Measurements from ENCODE around the gene NTF3. TPM values are rescaled to one million over a fixed set of nuclear protein-coding genes. Genes with fewer than 3 reads are reported as not detected.

The NTF3 gene
- total RNA-seq, 1 experiment from 2014 or later, result not detected

DNA sequence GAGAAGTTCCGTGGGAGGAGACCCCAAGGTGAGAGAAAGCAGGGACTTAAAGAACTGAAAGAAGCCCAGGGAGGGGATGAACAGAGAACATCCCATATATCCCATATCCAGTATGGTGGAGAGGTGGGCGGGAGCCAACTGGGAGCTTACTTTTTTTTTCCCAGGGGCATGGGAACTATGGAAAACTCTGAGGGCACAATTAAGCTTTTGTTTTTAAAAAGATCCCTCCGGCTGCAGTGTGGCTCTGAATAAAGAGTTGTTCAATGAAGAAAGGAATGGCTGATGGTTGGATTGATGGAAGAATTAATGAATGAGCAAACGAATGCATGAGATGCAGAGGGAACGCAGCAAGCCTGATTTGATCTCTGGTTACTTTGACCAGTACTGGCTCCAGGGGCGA, 12.6 kb downstream of the NTF3 start:
- Histone ChIP-seq H3K27ac (ENCODE audit: low read length) (no peak overlapping the region), H3K4me3 (ENCODE audit: low read length) (no peak overlapping the region), H3K9me2 (replicated peaks; ENCODE audit: insufficient read depth, low read length) (no peaks in the 10 kb centered on the region), H3K9me3 (ENCODE audit: low read length) (no peaks in the 10 kb centered on the region), H3K9ac (ENCODE audit: low read length) (no peak overlapping the region), H4K20me1 (ENCODE audit: insufficient read depth, low read depth, low read length) (0 out of 2 replicates have a peak, but pooled peaks cover 4% of the 10 kb centered on the region), H3K4me2 (ENCODE audit: low read depth, low read length, poor library complexity, severe bottlenecking) (no peak overlapping the region), H3K79me2 (ENCODE audit: low read length) (no peaks in the 10 kb centered on the region), H3K36me3 (ENCODE audit: insufficient read depth, low read length) (no peaks in the 10 kb centered on the region), H2AFZ (ENCODE audit: low read length) (no peak overlapping the region), H3K27me3 (ENCODE audit: low read length) (no peaks in the 10 kb centered on the region), H3K4me1 (ENCODE audit: low read length) (peaks cover 16% of the 10 kb centered on the region)
- DNase-seq, result no peak

DNA sequence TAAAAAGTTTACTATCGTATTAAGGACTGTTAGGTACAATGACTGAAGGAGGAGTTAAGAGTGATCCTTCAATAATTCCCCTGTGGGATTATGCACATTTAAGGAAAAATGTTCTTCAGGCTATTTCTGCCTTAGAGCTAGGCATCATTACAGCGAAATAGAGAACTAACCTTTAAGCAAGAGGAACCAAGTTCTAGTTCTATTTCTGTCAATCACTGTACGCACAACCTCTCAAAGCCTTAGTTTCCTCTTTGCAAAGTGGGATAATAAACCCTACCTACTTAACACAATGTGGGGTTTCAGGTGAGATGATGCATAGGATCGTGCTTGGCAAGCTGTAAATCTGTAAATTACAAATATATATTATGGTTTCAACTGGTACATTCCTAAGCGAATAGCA, 15.4 kb downstream of the NTF3 start:
- H3K9me2 ChIP-seq (replicated peaks; ENCODE audit: insufficient read depth, low read length), result no peaks in the 10 kb centered on the region
- H3K27ac ChIP-seq (ENCODE audit: low read length), result no peak overlapping the region
- no peaks in the 10 kb centered on the region for H3K9me3 ChIP-seq (ENCODE audit: low read length)
- H3K27me3 ChIP-seq (ENCODE audit: low read length), result no peaks in the 10 kb centered on the region
- no peak overlapping the region for H3K4me2 ChIP-seq (ENCODE audit: low read depth, low read length, poor library complexity, severe bottlenecking)
- H4K20me1 ChIP-seq (ENCODE audit: insufficient read depth, low read depth, low read length), result no peaks in the 10 kb centered on the region
- H3K9ac ChIP-seq (ENCODE audit: low read length), result no peak overlapping the region
- no peaks in the 10 kb centered on the region for H3K79me2 ChIP-seq (ENCODE audit: low read length)
- no peak overlapping the region for H2AFZ ChIP-seq (ENCODE audit: low read length)
- DNase-seq, result peak; percentile 51
- H3K4me3 ChIP-seq (ENCODE audit: low read length), result no peak overlapping the region
- no peaks in the 10 kb centered on the region for H3K4me1 ChIP-seq (ENCODE audit: low read length)
- no peaks in the 10 kb centered on the region for H3K36me3 ChIP-seq (ENCODE audit: insufficient read depth, low read length)

DNA sequence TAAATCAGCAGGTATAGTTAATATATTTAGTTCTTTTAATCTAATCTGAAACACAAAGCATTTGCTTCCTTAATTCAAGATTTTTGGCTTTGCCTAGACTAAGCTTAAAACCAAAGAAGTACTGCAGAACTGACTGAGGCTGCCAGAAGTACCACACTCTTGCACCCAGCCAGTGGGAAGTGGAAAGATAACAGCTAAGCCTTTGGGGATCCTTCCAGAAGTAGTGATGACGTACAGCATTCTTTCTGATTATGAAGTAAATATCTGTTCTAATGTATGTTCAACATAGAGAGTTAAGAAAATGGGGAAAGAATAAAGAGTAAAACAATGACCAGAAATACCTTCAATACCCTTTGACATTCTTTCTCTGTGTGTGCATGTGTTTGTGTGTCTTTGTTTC, 19.3 kb downstream of the NTF3 start:
- no peaks in the 10 kb centered on the region for H3K79me2 ChIP-seq (ENCODE audit: low read length)
- H2AFZ ChIP-seq (ENCODE audit: low read length), result no peak overlapping the region
- no peak overlapping the region for H3K9ac ChIP-seq (ENCODE audit: low read length)
- H3K9me3 ChIP-seq (ENCODE audit: low read length), result no peaks in the 10 kb centered on the region
- no peaks in the 10 kb centered on the region for H3K4me1 ChIP-seq (ENCODE audit: low read length)
- H3K27me3 ChIP-seq (ENCODE audit: low read length), result no peaks in the 10 kb centered on the region
- no peak for DNase-seq
- H4K20me1 ChIP-seq (ENCODE audit: insufficient read depth, low read depth, low read length), result no peaks in the 10 kb centered on the region
- H3K9me2 ChIP-seq (replicated peaks; ENCODE audit: insufficient read depth, low read length), result no peaks in the 10 kb centered on the region
- H3K4me2 ChIP-seq (ENCODE audit: low read depth, low read length, poor library complexity, severe bottlenecking), result no peak overlapping the region
- no peak overlapping the region for H3K27ac ChIP-seq (ENCODE audit: low read length)
- no peaks in the 10 kb centered on the region for H3K36me3 ChIP-seq (ENCODE audit: insufficient read depth, low read length)
- H3K4me3 ChIP-seq (ENCODE audit: low read length), result no peak overlapping the region

DNA sequence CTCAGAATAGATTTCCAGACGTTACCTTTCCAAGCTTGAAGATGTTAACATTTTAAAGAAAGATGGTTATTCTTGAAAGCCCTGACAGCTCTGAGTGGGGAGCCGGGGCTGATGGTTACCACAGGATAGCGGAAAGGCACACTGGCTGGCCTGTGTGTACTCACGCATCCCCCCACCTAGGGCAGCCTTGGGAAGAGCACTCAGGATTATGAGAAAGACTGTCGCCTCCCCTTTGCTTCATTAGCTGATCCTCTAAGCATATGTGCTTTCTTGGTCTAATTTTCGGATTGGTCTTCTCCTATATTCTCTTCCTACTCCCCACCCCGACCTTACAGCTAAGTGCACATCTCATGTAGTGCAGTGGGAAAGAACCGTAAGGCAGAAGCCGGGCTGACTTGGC, 20.7 kb downstream of the NTF3 start:
- Histone ChIP-seq H3K9me3 (ENCODE audit: low read length) (no peaks in the 10 kb centered on the region), H2AFZ (ENCODE audit: low read length) (no peak overlapping the region), H4K20me1 (ENCODE audit: insufficient read depth, low read depth, low read length) (no peaks in the 10 kb centered on the region), H3K79me2 (ENCODE audit: low read length) (no peaks in the 10 kb centered on the region), H3K9me2 (replicated peaks; ENCODE audit: insufficient read depth, low read length) (no peaks in the 10 kb centered on the region), H3K9ac (ENCODE audit: low read length) (no peak overlapping the region), H3K27ac (ENCODE audit: low read length) (no peak overlapping the region), H3K4me2 (ENCODE audit: low read depth, low read length, poor library complexity, severe bottlenecking) (no peak overlapping the region), H3K27me3 (ENCODE audit: low read length) (no peaks in the 10 kb centered on the region), H3K4me3 (ENCODE audit: low read length) (no peak overlapping the region), H3K36me3 (ENCODE audit: insufficient read depth, low read length) (no peaks in the 10 kb centered on the region), H3K4me1 (ENCODE audit: low read length) (peaks cover 10% of the 10 kb centered on the region)
- no peak for DNase-seq

DNA sequence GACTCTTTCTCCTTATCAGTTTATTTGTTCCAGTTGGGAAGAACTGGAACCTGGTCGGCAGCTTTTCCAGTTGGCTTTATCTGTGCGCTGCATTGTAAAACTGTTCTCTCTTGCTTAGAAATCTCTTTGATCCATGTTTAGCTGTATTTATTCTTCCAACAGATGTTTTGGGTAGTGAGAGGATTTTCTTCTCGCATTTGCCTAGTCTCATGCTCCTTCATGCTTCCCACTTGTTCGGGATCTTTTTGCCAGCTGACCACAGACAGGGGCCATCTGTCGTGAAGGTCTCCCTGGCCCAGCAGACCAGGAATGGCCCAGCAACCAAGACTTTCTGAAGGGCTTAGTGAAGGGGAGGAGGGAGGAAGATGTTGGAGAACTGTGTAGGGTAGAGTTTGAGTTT, 21.6 kb downstream of the NTF3 start:
- Histone ChIP-seq H3K27me3 (ENCODE audit: low read length) (no peaks in the 10 kb centered on the region), H3K4me1 (ENCODE audit: low read length) (peaks cover 10% of the 10 kb centered on the region), H2AFZ (ENCODE audit: low read length) (no peak overlapping the region), H3K4me2 (ENCODE audit: low read depth, low read length, poor library complexity, severe bottlenecking) (no peak overlapping the region), H3K27ac (ENCODE audit: low read length) (no peak overlapping the region), H3K79me2 (ENCODE audit: low read length) (no peaks in the 10 kb centered on the region), H3K36me3 (ENCODE audit: insufficient read depth, low read length) (no peaks in the 10 kb centered on the region), H3K4me3 (ENCODE audit: low read length) (no peak overlapping the region), H3K9me3 (ENCODE audit: low read length) (no peaks in the 10 kb centered on the region), H4K20me1 (ENCODE audit: insufficient read depth, low read depth, low read length) (no peaks in the 10 kb centered on the region), H3K9me2 (replicated peaks; ENCODE audit: insufficient read depth, low read length) (no peaks in the 10 kb centered on the region), H3K9ac (ENCODE audit: low read length) (no peak overlapping the region)
- no peak for DNase-seq

DNA sequence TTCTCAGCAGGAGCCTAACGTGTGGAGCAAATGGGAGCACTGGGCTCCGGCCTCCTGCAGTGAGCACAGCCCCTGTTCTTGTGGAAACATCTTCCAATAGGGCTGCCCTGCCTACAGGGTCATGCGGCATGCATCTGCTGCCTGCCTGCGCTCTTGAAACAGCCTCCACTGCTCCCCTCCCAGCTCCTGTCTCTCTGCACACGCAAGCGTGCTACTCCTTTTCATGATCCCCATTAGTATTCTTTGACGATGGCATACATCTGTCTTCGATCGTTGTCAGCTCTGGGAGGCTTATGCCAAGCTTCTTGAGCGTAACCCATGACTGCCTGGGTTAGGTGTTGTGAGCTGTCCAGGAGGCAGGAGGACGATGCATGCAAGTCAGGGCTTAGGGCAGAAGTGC, 23.1 kb downstream of the NTF3 start:
- H3K79me2 ChIP-seq (ENCODE audit: low read length), result no peaks in the 10 kb centered on the region
- no peak overlapping the region for H3K4me2 ChIP-seq (ENCODE audit: low read depth, low read length, poor library complexity, severe bottlenecking)
- H3K9me3 ChIP-seq (ENCODE audit: low read length), result no peaks in the 10 kb centered on the region
- no peak overlapping the region for H3K27ac ChIP-seq (ENCODE audit: low read length)
- no peaks in the 10 kb centered on the region for H3K9me2 ChIP-seq (replicated peaks; ENCODE audit: insufficient read depth, low read length)
- H3K27me3 ChIP-seq (ENCODE audit: low read length), result no peaks in the 10 kb centered on the region
- no peak overlapping the region for H2AFZ ChIP-seq (ENCODE audit: low read length)
- peaks cover 10% of the 10 kb centered on the region for H3K4me1 ChIP-seq (ENCODE audit: low read length)
- no peaks in the 10 kb centered on the region for H3K36me3 ChIP-seq (ENCODE audit: insufficient read depth, low read length)
- H3K9ac ChIP-seq (ENCODE audit: low read length), result no peak overlapping the region
- no peaks in the 10 kb centered on the region for H4K20me1 ChIP-seq (ENCODE audit: insufficient read depth, low read depth, low read length)
- no peak overlapping the region for H3K4me3 ChIP-seq (ENCODE audit: low read length)
- DNase-seq, result no peak

DNA sequence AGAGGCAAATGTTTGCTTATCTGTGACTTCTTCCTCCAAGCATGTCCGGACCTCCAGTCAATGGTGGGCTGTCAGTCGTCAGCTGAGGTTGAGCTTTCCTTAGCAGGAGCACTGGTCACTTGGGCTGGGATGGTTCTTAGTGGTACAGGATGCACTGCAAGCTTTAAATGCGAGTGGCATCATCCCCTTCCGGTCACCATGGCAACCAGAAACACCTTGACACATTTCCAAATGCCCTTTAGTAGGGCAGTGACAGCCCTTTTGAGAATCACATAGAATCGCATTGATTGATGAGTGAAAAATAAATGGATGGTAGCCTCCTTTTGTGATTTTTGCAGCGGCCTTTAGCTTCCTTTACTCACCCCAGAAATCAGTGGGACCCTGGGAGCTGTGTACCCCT, 24.1 kb downstream of the NTF3 start:
- DNase-seq, result no peak
- Histone ChIP-seq H3K4me1 (ENCODE audit: low read length) (peaks cover 10% of the 10 kb centered on the region), H3K4me2 (ENCODE audit: low read depth, low read length, poor library complexity, severe bottlenecking) (no peak overlapping the region), H3K36me3 (ENCODE audit: insufficient read depth, low read length) (no peaks in the 10 kb centered on the region), H3K27me3 (ENCODE audit: low read length) (no peaks in the 10 kb centered on the region), H3K9me2 (replicated peaks; ENCODE audit: insufficient read depth, low read length) (no peaks in the 10 kb centered on the region), H3K9ac (ENCODE audit: low read length) (no peak overlapping the region), H3K4me3 (ENCODE audit: low read length) (no peak overlapping the region), H4K20me1 (ENCODE audit: insufficient read depth, low read depth, low read length) (no peaks in the 10 kb centered on the region), H3K27ac (ENCODE audit: low read length) (no peak overlapping the region), H3K9me3 (ENCODE audit: low read length) (no peaks in the 10 kb centered on the region), H2AFZ (ENCODE audit: low read length) (no peak overlapping the region), H3K79me2 (ENCODE audit: low read length) (no peaks in the 10 kb centered on the region)

DNA sequence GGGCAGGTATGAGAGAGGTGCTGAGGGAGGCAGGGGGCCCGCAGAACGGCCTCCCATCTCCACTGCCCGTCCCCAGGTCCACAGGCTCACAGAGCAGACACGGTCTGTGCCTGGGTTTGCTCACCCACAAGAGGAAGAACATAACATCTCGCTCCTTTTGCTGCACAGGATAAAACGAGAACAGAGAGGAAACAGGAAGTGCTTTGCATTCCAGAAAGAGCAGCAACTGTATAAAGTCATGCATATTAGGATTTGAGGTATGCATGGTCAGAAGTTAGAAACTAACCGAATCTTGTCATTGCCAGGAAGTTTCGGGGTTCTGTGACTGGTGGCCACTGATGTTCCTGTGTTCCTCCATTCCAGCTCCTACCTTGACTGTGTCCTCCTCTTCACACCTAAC, 25.0 kb downstream of the NTF3 start:
- peak overlapping the region; percentile 48 for H3K9ac ChIP-seq (ENCODE audit: low read length)
- H3K9me2 ChIP-seq (replicated peaks; ENCODE audit: insufficient read depth, low read length), result no peaks in the 10 kb centered on the region
- H3K27me3 ChIP-seq (ENCODE audit: low read length), result no peaks in the 10 kb centered on the region
- H4K20me1 ChIP-seq (ENCODE audit: insufficient read depth, low read depth, low read length), result no peaks in the 10 kb centered on the region
- no peaks in the 10 kb centered on the region for H3K9me3 ChIP-seq (ENCODE audit: low read length)
- peaks cover 10% of the 10 kb centered on the region for H3K4me1 ChIP-seq (ENCODE audit: low read length)
- H3K36me3 ChIP-seq (ENCODE audit: insufficient read depth, low read length), result no peaks in the 10 kb centered on the region
- H3K27ac ChIP-seq (ENCODE audit: low read length), result no peak overlapping the region
- H3K4me2 ChIP-seq (ENCODE audit: low read depth, low read length, poor library complexity, severe bottlenecking), result peak overlapping the region; percentile 52
- peak overlapping the region; percentile 80 for H2AFZ ChIP-seq (ENCODE audit: low read length)
- peak; percentile 77 for DNase-seq
- H3K4me3 ChIP-seq (ENCODE audit: low read length), result peak overlapping the region; percentile 21; the same call in 1 of the 2 replicates
- no peaks in the 10 kb centered on the region for H3K79me2 ChIP-seq (ENCODE audit: low read length)
